HEK293 (cell line): ENCODE measurements around the gene OR1K1.

ENCODE experiments used
- ZNF174 ChIP-seq: fragments of 450-650 bp; formaldehyde crosslinking; IDR thresholded peaks from 2 replicates; pipeline ENCODE4 v1.5.0; 2017; ENCODE audit warnings: missing biosample characterization, mild to moderate bottlenecking, missing genetic modification characterization
- ZNF544 ChIP-seq: fragments of 450-650 bp; formaldehyde crosslinking; IDR thresholded peaks from 2 replicates; pipeline ENCODE4 v1.5.0; 2017; ENCODE audit warnings: missing biosample characterization, missing genetic modification characterization

- TF ChIP-seq ZNF174 (tag by site-specific recombination) (no peak), ZNF544 (no peak)
Measured at GRCh38 chr9:122835313-122835731, 35.4 kb downstream of the OR1K1 start.
